GM12878 (cell line): ENCODE results near the gene A2ML1. TPM values are rescaled to one million over a fixed set of nuclear protein-coding genes. Genes with fewer than 3 reads are reported as not detected.

Source experiments
- ATAC-seq: fragments of 200-7000 bp; cut with Tn5 transposase; 3 replicates; pipeline ENCODE4 v1.9.1; 2020; ENCODE audit warnings: mild to moderate bottlenecking, moderate library complexity
- BruUV-seq: library from RNA; stranded (reverse); fragments of 400-500 nt; replicated peaks from 2 replicates; lab custom pipeline; 2021; lab: Mats Ljungman, UMichigan
- CTCF ChIA-PET: fragments of 300-600 bp; sonication (Branson Sonifier 250); formaldehyde crosslinking; extraction: SDS; loops from one replicate; lab custom pipeline; 2021; ENCODE audit warnings: inconsistent platforms; lab: Yijun Ruan, JAX
- POLR2A ChIA-PET: fragments of 350-600 bp; formaldehyde crosslinking; extraction: SDS; loops from one replicate; lab custom pipeline; 2021; ENCODE audit warnings: inconsistent platforms; lab: Charles Lee
- RAD21 ChIA-PET: fragments of 300-600 bp; sonication (Branson Sonifier 250); formaldehyde crosslinking; loops from one replicate; lab custom pipeline; 2023; ENCODE audit warnings: antibody characterized with exemption; ENCODE audit not compliant: unreplicated experiment; lab: Charles Lee
- SMC1A ChIA-PET: fragments of 300-600 bp; sonication (Branson Sonifier 250); formaldehyde crosslinking; loops from one replicate; lab custom pipeline; 2023; ENCODE audit not compliant: unreplicated experiment, uncharacterized antibody; lab: Charles Lee
- DNase-seq: peaks from one replicate; pipeline ENCODE4 v3.0.0-alpha.2; 2011; ENCODE audit warnings: low read depth, low spot score
- FAIRE-seq: peaks from 3 replicates; lab custom pipeline; 2011; peaks lifted over from hg19 to GRCh38; lab: Jason Lieb, UNC
- H2AFZ ChIP-seq: 2 replicates; pipeline ENCODE4 v1.6.0; 2011; ENCODE audit warnings: low read depth, low read length, control low read depth; ENCODE audit not compliant: control insufficient read depth
- H3K27ac ChIP-seq: 2 replicates; pipeline ENCODE4 v1.5.1; 2011; ENCODE audit warnings: control low read depth; ENCODE audit not compliant: control insufficient read depth, insufficient read depth
- H3K27me3 ChIP-seq, 2 experiments: replicated peaks in 1 of 2; 2 replicates each; pipeline versions ENCODE4 v1.6.0 to v1.6.1; 2011; ENCODE audit warnings: low read length in 1 of 2; ENCODE audit not compliant: control insufficient read depth in 2 of 2, insufficient read depth in 2 of 2
- H3K36me3 ChIP-seq, 2 experiments: 2 replicates each; pipeline ENCODE4 v1.5.1; 2011; ENCODE audit warnings: low read length in 1 of 2; ENCODE audit not compliant: control insufficient read depth in 2 of 2, insufficient read depth in 2 of 2
- H3K4me1 ChIP-seq: 2 replicates; pipeline ENCODE4 v1.6.1; 2011; ENCODE audit warnings: mild to moderate bottlenecking, low read length, moderate library complexity, mixed read lengths; ENCODE audit not compliant: control insufficient read depth, insufficient read depth
- H3K4me2 ChIP-seq: 2 replicates; pipeline ENCODE4 v1.6.0; 2011; ENCODE audit warnings: control low read depth; ENCODE audit not compliant: control insufficient read depth, insufficient read depth
- H3K4me3 ChIP-seq: fragments of 200-600 bp; sonication (generic); 2 replicates; pipeline ENCODE4 v1.5.1; 2016
- H3K79me2 ChIP-seq: 2 replicates; pipeline ENCODE4 v1.6.0; 2011; ENCODE audit warnings: low read length; ENCODE audit not compliant: control insufficient read depth, insufficient read depth
- H3K9ac ChIP-seq: 2 replicates; pipeline ENCODE4 v1.8.0; 2011; ENCODE audit warnings: low read length, control low read depth, mixed read lengths; ENCODE audit not compliant: control insufficient read depth, insufficient read depth
- H3K9me3 ChIP-seq: replicated peaks from 3 replicates; pipeline ENCODE4 v1.5.1; 2011; ENCODE audit warnings: mild to moderate bottlenecking, low read length; ENCODE audit not compliant: control insufficient read depth, insufficient read depth
- H4K20me1 ChIP-seq: 2 replicates; pipeline ENCODE4 v1.6.0; 2011; ENCODE audit not compliant: control insufficient read depth, insufficient read depth
- HDAC2 ChIP-seq: fragments of 200-600 bp; sonication (generic); IDR thresholded peaks from 2 replicates; pipeline ENCODE4 v1.6.1; 2017
- MXI1 ChIP-seq: fragments of 150-350 bp; IDR thresholded peaks from 2 replicates; pipeline ENCODE4 v1.6.1; 2011; ENCODE audit warnings: low read depth, mild to moderate bottlenecking, inconsistent platforms, low read length, improper control_type of control experiment
- ZNF24 ChIP-seq: fragments of 450-650 bp; IDR thresholded peaks from 2 replicates; pipeline ENCODE4 v1.6.1; 2017; ENCODE audit warnings: antibody characterized with exemption, mild to moderate bottlenecking
- WGBS: methylation state at CpG from one replicate; pipeline ENCODE4 v1.1.6; 2016; ENCODE audit warnings: low lambda C conversion rate; ENCODE audit not compliant: insufficient replicate concordance, insufficient coverage; ENCODE audit errors: missing lambda C conversion rate; 5-methylcytosine and 5-hydroxymethylcytosine counted together
- in situ Hi-C: fragments of 300-500 bp; cut with MboI; formaldehyde crosslinking; loops from 9 replicates; pipeline ENCODE4 v1.14.3; 2018; ENCODE audit warnings: mixed read lengths
- intact Hi-C: fragments of 100-400 bp; cut with micrococcal nuclease; formaldehyde crosslinking; loops from one replicate; pipeline ENCODE4 v1.14.2; 2022; ENCODE audit not compliant: unreplicated experiment
- polyA plus RNA-seq, 11 experiments: library from polyadenylated mRNA; depleted of rRNA in 4 of 11; unstranded in 6 of 11; stranded (reverse) in 5 of 11; fragments of >200 nt; fragmentation: Nextera tagmentation in 4 of 11; fragmentation: Illumina TruSeq in 1 of 11; extraction: Ambion mirVana in 4 of 11; extraction: Trizol in 1 of 11; gene quantifications; 1 replicate in 1 of 11; 2 replicates in 10 of 11; pipeline versions ENCODE4 v1.2.1 to v1.2.3, GENCODE V29; 2011 to 2016; ENCODE audit warnings: inconsistent platforms in 2 of 11, missing spikeins in 2 of 11, low read depth in 1 of 11
- total RNA-seq, 4 experiments: library from RNA; depleted of rRNA in 3 of 4; stranded (reverse); fragments of >200 nt in 3 of 4; fragmentation: Illumina TruSeq in 1 of 4; extraction: Trizol in 1 of 4; gene quantifications; 2 replicates each; pipeline versions ENCODE4 v1.2.1 to v1.2.3, GENCODE V29; 2013 to 2021
- TF ChIP-seq, protein P1 (sequence below): fragments of 450-650 bp; IDR thresholded peaks from 2 replicates; pipeline ENCODE4 v1.6.1; 2017; ENCODE audit warnings: antibody characterized with exemption, mild to moderate bottlenecking, moderate library complexity
- TF ChIP-seq, protein P2 (sequence below): fragments of 150-350 bp; IDR thresholded peaks from 2 replicates; pipeline ENCODE4 v1.6.1; 2014; ENCODE audit warnings: mild to moderate bottlenecking, low read depth, low read length
- TF ChIP-seq, protein P3 (sequence below): IDR thresholded peaks from 2 replicates; pipeline ENCODE4 v1.6.1; 2012; ENCODE audit warnings: low read depth, low read length, improper control_type of control experiment
- TF ChIP-seq, protein P4 (sequence below), 3 experiments: IDR thresholded peaks in 2 of 3; conservative IDR thresholded peaks in 1 of 3; 2 replicates each; pipeline ENCODE4 v1.5.1; 2011; ENCODE audit warnings: low read depth in 3 of 3, low read length in 3 of 3, mild to moderate bottlenecking in 3 of 3, control low read depth in 2 of 3, moderate library complexity in 2 of 3, inconsistent platforms in 1 of 3, mixed read lengths in 1 of 3; ENCODE audit not compliant: control insufficient read depth in 2 of 3, insufficient read depth in 1 of 3; ENCODE audit errors: extremely low read depth in 1 of 3

The A2ML1 gene
- total and polyA plus RNA-seq, 10 of the 15 experiments (the other 5 are each of a cell fraction or from before 2014, with no cell fraction given), result not detected

DNA sequence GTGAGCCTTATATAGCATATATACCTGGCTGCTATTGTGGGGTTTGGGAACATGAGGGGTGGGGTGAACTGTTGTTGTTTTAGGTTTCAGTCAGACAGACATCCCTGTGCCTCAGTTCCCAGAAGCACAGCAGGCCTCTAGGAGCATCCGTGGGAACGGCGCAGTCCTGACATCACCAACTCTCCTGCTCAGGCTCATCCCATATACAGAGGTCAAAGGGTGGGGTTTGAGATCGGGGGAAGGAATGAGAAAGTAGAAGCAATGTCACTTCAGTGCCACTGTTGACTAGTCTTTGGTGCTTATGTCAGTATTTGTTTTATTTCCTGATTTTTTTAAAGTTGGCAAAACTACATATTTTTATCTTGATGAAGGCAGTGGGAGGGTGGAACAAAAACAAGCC, 43.1 kb upstream of the A2ML1 start (continued):
- TF ChIP-seq, protein P1, sequence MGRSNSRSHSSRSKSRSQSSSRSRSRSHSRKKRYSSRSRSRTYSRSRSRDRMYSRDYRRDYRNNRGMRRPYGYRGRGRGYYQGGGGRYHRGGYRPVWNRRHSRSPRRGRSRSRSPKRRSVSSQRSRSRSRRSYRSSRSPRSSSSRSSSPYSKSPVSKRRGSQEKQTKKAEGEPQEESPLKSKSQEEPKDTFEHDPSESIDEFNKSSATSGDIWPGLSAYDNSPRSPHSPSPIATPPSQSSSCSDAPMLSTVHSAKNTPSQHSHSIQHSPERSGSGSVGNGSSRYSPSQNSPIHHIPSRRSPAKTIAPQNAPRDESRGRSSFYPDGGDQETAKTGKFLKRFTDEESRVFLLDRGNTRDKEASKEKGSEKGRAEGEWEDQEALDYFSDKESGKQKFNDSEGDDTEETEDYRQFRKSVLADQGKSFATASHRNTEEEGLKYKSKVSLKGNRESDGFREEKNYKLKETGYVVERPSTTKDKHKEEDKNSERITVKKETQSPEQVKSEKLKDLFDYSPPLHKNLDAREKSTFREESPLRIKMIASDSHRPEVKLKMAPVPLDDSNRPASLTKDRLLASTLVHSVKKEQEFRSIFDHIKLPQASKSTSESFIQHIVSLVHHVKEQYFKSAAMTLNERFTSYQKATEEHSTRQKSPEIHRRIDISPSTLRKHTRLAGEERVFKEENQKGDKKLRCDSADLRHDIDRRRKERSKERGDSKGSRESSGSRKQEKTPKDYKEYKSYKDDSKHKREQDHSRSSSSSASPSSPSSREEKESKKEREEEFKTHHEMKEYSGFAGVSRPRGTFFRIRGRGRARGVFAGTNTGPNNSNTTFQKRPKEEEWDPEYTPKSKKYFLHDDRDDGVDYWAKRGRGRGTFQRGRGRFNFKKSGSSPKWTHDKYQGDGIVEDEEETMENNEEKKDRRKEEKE, result no peak
- TF ChIP-seq, protein P2, sequence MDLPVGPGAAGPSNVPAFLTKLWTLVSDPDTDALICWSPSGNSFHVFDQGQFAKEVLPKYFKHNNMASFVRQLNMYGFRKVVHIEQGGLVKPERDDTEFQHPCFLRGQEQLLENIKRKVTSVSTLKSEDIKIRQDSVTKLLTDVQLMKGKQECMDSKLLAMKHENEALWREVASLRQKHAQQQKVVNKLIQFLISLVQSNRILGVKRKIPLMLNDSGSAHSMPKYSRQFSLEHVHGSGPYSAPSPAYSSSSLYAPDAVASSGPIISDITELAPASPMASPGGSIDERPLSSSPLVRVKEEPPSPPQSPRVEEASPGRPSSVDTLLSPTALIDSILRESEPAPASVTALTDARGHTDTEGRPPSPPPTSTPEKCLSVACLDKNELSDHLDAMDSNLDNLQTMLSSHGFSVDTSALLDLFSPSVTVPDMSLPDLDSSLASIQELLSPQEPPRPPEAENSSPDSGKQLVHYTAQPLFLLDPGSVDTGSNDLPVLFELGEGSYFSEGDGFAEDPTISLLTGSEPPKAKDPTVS, result no peak
- TF ChIP-seq ZNF24, result no peak
- TF ChIP-seq HDAC2, result no peak
- TF ChIP-seq, protein P3, sequence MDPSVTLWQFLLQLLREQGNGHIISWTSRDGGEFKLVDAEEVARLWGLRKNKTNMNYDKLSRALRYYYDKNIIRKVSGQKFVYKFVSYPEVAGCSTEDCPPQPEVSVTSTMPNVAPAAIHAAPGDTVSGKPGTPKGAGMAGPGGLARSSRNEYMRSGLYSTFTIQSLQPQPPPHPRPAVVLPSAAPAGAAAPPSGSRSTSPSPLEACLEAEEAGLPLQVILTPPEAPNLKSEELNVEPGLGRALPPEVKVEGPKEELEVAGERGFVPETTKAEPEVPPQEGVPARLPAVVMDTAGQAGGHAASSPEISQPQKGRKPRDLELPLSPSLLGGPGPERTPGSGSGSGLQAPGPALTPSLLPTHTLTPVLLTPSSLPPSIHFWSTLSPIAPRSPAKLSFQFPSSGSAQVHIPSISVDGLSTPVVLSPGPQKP, result no peak

DNA sequence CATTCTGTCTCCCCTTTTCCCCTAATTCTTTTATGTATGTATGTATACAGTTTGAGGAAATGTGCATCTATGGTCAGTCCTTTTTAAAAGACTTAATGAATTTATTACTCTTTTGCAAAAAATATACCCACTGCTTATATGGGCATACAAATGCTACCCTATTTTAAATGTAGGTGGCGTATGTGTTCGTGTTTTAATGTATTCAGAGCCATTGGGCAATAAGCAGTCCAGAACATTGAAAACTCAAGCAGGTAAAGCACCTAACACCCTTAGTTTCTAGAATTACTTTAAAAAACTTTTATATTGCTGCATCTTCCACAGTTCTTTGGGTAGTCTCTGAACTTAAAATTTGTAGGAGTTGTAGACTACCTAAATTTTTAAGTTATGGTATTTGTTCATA, 42.6 kb upstream of the A2ML1 start:
- Histone ChIP-seq H3K9ac (no peak overlapping the region), H4K20me1 (no peaks in the 10 kb centered on the region), H3K79me2 (no peaks in the 10 kb centered on the region), H3K36me3 (no peaks in the 10 kb centered on the region), H3K9me3 (no peaks in the 10 kb centered on the region), H3K27ac (no peak overlapping the region), H2AFZ (no peak overlapping the region), H3K27me3 (no peaks in the 10 kb centered on the region; a peak in 1 of 4 replicates), H3K4me3 (no peak overlapping the region), H3K4me1 (no peaks in the 10 kb centered on the region), H3K4me2 (no peak overlapping the region)
- CTCF ChIA-PET, result interaction anchor here (0.9 kb wide), 1 partner anchor 269 kb away, joined by 3 read pairs; no protein-coding TSS in a partner anchor
- DNase-seq (no peak), FAIRE-seq (no peak), ATAC-seq (peak; percentile 54; the same call in 2 of the 3 replicates)
- BruUV-seq, result no TSS peak
- SMC1A ChIA-PET, result no interaction called here
- in situ Hi-C loops, result no loop called here
- TF ChIP-seq, protein P4, sequence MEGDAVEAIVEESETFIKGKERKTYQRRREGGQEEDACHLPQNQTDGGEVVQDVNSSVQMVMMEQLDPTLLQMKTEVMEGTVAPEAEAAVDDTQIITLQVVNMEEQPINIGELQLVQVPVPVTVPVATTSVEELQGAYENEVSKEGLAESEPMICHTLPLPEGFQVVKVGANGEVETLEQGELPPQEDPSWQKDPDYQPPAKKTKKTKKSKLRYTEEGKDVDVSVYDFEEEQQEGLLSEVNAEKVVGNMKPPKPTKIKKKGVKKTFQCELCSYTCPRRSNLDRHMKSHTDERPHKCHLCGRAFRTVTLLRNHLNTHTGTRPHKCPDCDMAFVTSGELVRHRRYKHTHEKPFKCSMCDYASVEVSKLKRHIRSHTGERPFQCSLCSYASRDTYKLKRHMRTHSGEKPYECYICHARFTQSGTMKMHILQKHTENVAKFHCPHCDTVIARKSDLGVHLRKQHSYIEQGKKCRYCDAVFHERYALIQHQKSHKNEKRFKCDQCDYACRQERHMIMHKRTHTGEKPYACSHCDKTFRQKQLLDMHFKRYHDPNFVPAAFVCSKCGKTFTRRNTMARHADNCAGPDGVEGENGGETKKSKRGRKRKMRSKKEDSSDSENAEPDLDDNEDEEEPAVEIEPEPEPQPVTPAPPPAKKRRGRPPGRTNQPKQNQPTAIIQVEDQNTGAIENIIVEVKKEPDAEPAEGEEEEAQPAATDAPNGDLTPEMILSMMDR (IDR thresholded peaks at IDR 0.05 in 2 of 3, conservative IDR thresholded peaks at IDR 0.05 in 1 of 3; ENCODE audit: control insufficient read depth in 2 of 3, extremely low read depth in 1 of 3, insufficient read depth in 1 of 3, low read depth in 3 of 3, low read length in 3 of 3), result peak in 1 of 3 experiments; percentile 13; a peak in 1 of 6 replicates
- no peak for TF ChIP-seq MXI1
- POLR2A ChIA-PET, result no interaction called here
- RAD21 ChIA-PET, result no interaction called here
- intact Hi-C loops, result loop anchor here (5.0 kb wide), 2 partner anchors 238 to 262 kb away; partner anchors contain the start of gene CLEC4E
- WGBS, result 90% methylated on average over 2 of the region's 2 CpGs
